GM19467 (cell line): Measurements from ENCODE around the gene SYS1.
A peak's percentile ranks its signal among the peaks of the same experiment; 100 is the strongest.

Experiments
- ATAC-seq: cut with Tn5 transposase; IDR thresholded peaks from one replicate; pipeline ENCODE4 v1.9.1; 2021; ENCODE audit warnings: mild to moderate bottlenecking, moderate library complexity; ENCODE audit not compliant: unreplicated experiment

SYS1 gene

GRCh38 chr20:45362804-45363610, at the start of gene SYS1:
Gene SYS1 (plus strand): TSS chr20:45363156. CDS start chr20:45363532, 376 bp downstream.
- peak; percentile 83 for ATAC-seq

- no peak for ATAC-seq
Measured at GRCh38 chr20:45313943-45314342, 49.0 kb upstream of the SYS1 start.

- ATAC-seq: no peak
Measured at GRCh38 chr20:45315672-45316071, 47.3 kb upstream of the SYS1 start.

GRCh38 chr20:45316150-45317080, 46.5 kb upstream of the SYS1 start:
- ATAC-seq: no peak

GRCh38 chr20:45317826-45318225, 45.1 kb upstream of the SYS1 start:
- no peak for ATAC-seq

- ATAC-seq: no peak
Measured at GRCh38 chr20:45318386-45318939, 44.5 kb upstream of the SYS1 start.

- ATAC-seq: no peak
Measured at GRCh38 chr20:45318948-45319347, 44.0 kb upstream of the SYS1 start.

- peak; percentile 48 for ATAC-seq
Measured at GRCh38 chr20:45320948-45321595, 41.9 kb upstream of the SYS1 start.

- ATAC-seq: no peak
Measured at GRCh38 chr20:45322952-45323383, 40.0 kb upstream of the SYS1 start.

GRCh38 chr20:45323731-45324130, 39.2 kb upstream of the SYS1 start:
- ATAC-seq: no peak

GRCh38 chr20:45325371-45325770, 37.6 kb upstream of the SYS1 start:
- ATAC-seq: no peak

- no peak for ATAC-seq
Measured at GRCh38 chr20:45328451-45328850, 34.5 kb upstream of the SYS1 start.

- ATAC-seq: no peak
Measured at GRCh38 chr20:45329497-45330319, 33.2 kb upstream of the SYS1 start.

- no peak for ATAC-seq
Measured at GRCh38 chr20:45330476-45330875, 32.5 kb upstream of the SYS1 start.

GRCh38 chr20:45336530-45337366, 26.2 kb upstream of the SYS1 start:
- ATAC-seq: no peak

- ATAC-seq: no peak
Measured at GRCh38 chr20:45337367-45338120, 25.4 kb upstream of the SYS1 start.

GRCh38 chr20:45338121-45339030, 24.6 kb upstream of the SYS1 start:
- ATAC-seq: no peak
